K562 (cell line): ENCODE data around the gene DDAH2. TPM values are rescaled to one million over a fixed set of nuclear protein-coding genes. Genes with fewer than 3 reads are reported as not detected.
A peak's percentile ranks its signal among the peaks of the same experiment; 100 is the strongest.

Experiments used
- ELF4 ChIP-seq: fragments of 450-650 bp; formaldehyde crosslinking; IDR thresholded peaks from 2 replicates; pipeline ENCODE4 v1.4.0; 2022; ENCODE audit warnings: missing genetic modification characterization
- ESRRB ChIP-seq: fragments of 250-450 bp; sonication (Bioruptor Pico); IDR thresholded peaks from 2 replicates; pipeline ENCODE4 v1.5.0; 2020; ENCODE audit warnings: mild to moderate bottlenecking, moderate library complexity, borderline replicate concordance
- FOXP4 ChIP-seq: sonication (generic); formaldehyde crosslinking; IDR thresholded peaks from 2 replicates; pipeline ENCODE4 v1.8.0; 2022; ENCODE audit warnings: mild to moderate bottlenecking, missing genetic modification reagents, borderline replicate concordance
- GABPA ChIP-seq: fragments of 200-800 bp; sonication (Bioruptor generic); conservative IDR thresholded peaks from 2 replicates; pipeline ENCODE4 v1.6.1; 2016; ENCODE audit warnings: low read depth, missing genetic modification characterization, missing compliant biosample characterization
- GTF2E2 ChIP-seq: fragments of 200-800 bp; sonication (Bioruptor generic); IDR thresholded peaks from 2 replicates; pipeline ENCODE4 v1.6.1; 2016; ENCODE audit warnings: missing genetic modification characterization, missing compliant biosample characterization
- MAFK ChIP-seq: IDR thresholded peaks from 2 replicates; pipeline ENCODE4 v1.6.1; 2011; ENCODE audit warnings: low read length, improper control_type of control experiment
- NR3C1 ChIP-seq: sonication (generic); formaldehyde crosslinking; IDR thresholded peaks from 2 replicates; pipeline ENCODE4 v1.8.1; 2022; ENCODE audit warnings: missing genetic modification reagents
- TCFL5 ChIP-seq: fragments of 250-450 bp; sonication (Bioruptor Pico); conservative IDR thresholded peaks from 2 replicates; pipeline ENCODE4 v1.6.1; 2021; ENCODE audit warnings: mild to moderate bottlenecking, moderate library complexity, matching md5 sums
- TRIM28 ChIP-seq: fragments of 450-650 bp; IDR thresholded peaks from 2 replicates; pipeline ENCODE4 v1.6.1; 2017
- ZBTB33 ChIP-seq: sonication (generic); formaldehyde crosslinking; IDR thresholded peaks from 2 replicates; pipeline ENCODE4 v1.8.1; 2023; ENCODE audit warnings: mild to moderate bottlenecking, missing genetic modification reagents
- ZFP1 ChIP-seq: fragments of 450-650 bp; formaldehyde crosslinking; IDR thresholded peaks from 2 replicates; pipeline ENCODE4 v1.4.0; 2020; ENCODE audit warnings: mild to moderate bottlenecking, mixed read lengths
- ZNF133 ChIP-seq: fragments of 250-450 bp; sonication (Bioruptor Pico); IDR thresholded peaks from 2 replicates; pipeline ENCODE4 v1.4.0; 2020; ENCODE audit warnings: mild to moderate bottlenecking
- ZNF184 ChIP-seq: sonication (generic); formaldehyde crosslinking; IDR thresholded peaks from 2 replicates; pipeline ENCODE4 v1.5.0; 2020; ENCODE audit warnings: missing genetic modification reagents
- ZNF395 ChIP-seq: fragments of 200-800 bp; sonication (Bioruptor generic); IDR thresholded peaks from 2 replicates; pipeline ENCODE4 v1.6.1; 2017; ENCODE audit warnings: missing genetic modification characterization, missing compliant biosample characterization
- ZNF507 ChIP-seq: conservative IDR thresholded peaks from 2 replicates; pipeline ENCODE4 v1.6.1; 2017; ENCODE audit warnings: missing genetic modification characterization, missing compliant biosample characterization
- polyA plus RNA-seq, 8 experiments: library from polyadenylated mRNA; depleted of rRNA in 4 of 8; stranded (reverse) in 5 of 8; unstranded in 3 of 8; fragments of >200 nt; fragmentation: Nextera tagmentation in 2 of 8; fragmentation: Illumina TruSeq in 1 of 8; extraction: Ambion mirVana in 2 of 8; extraction: Trizol in 1 of 8; gene quantifications; 2 replicates each; pipeline versions ENCODE4 v1.2.1 to v1.2.3, GENCODE V29; 2011 to 2014; ENCODE audit warnings: inconsistent platforms in 1 of 8, missing spikeins in 1 of 8
- total RNA-seq, 7 experiments: library from RNA; depleted of rRNA in 6 of 7; stranded (reverse); fragments of >200 nt in 6 of 7; fragmentation: Illumina TruSeq in 2 of 7; extraction: Trizol in 2 of 7; gene quantifications; 2 replicates each; pipeline versions ENCODE4 v1.2.1 to v1.2.3, GENCODE V29; 2011 to 2021; ENCODE audit warnings: low replicate concordance in 1 of 7
- TF ChIP-seq, protein P1 (sequence below): IDR thresholded peaks from 2 replicates; pipeline ENCODE4 v1.6.1; 2012; ENCODE audit warnings: low read depth, low read length, improper control_type of control experiment, borderline replicate concordance
- TF ChIP-seq, protein P2 (sequence below): IDR thresholded peaks from 2 replicates; pipeline ENCODE4 v1.6.1; 2011; ENCODE audit not compliant: insufficient read length; ENCODE audit errors: extremely low read depth

The DDAH2 gene
- total and polyA plus RNA-seq, 9 of the 15 experiments (the other 6 are each of a cell fraction or from before 2014, with no cell fraction given): 1.8 to 45.4 (median 21.4) TPM

- TF ChIP-seq ZNF395: peak; percentile 89; the same call in 1 of the 2 replicates
- TF ChIP-seq TCFL5: no peak; the same call in 1 of the 2 replicates
- TF ChIP-seq NR3C1 (CRISPR knock-in tag): no peak
- TF ChIP-seq ESRRB (CRISPR knock-in tag): no peak
- peak; percentile 80 for TF ChIP-seq GABPA (tag)
- peak; percentile 92 for TF ChIP-seq FOXP4
- TF ChIP-seq ZNF133: no peak; the same call in 1 of the 2 replicates
- TF ChIP-seq ELF4 (CRISPR knock-in tag): no peak
- no peak for TF ChIP-seq ZNF184
- TF ChIP-seq GTF2E2 (tag): peak; percentile 99
- TF ChIP-seq ZFP1: no peak
- TF ChIP-seq, protein P1, sequence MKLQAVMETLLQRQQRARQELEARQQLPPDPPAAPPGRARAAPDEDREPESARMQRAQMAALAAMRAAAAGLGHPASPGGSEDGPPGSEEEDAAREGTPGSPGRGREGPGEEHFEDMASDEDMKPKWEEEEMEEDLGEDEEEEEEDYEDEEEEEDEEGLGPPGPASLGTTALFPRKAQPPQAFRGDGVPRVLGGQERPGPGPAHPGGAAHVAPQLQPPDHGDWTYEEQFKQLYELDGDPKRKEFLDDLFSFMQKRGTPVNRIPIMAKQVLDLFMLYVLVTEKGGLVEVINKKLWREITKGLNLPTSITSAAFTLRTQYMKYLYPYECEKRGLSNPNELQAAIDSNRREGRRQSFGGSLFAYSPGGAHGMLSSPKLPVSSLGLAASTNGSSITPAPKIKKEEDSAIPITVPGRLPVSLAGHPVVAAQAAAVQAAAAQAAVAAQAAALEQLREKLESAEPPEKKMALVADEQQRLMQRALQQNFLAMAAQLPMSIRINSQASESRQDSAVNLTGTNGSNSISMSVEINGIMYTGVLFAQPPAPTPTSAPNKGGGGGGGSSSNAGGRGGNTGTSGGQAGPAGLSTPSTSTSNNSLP: no peak
- TF ChIP-seq ZNF507: no peak
- TF ChIP-seq, protein P2, sequence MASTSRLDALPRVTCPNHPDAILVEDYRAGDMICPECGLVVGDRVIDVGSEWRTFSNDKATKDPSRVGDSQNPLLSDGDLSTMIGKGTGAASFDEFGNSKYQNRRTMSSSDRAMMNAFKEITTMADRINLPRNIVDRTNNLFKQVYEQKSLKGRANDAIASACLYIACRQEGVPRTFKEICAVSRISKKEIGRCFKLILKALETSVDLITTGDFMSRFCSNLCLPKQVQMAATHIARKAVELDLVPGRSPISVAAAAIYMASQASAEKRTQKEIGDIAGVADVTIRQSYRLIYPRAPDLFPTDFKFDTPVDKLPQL: peak; percentile 45
- TF ChIP-seq ZBTB33 (CRISPR knock-in tag): peak; percentile 79; the same call in 1 of the 2 replicates
- TF ChIP-seq TRIM28: peak; percentile 65; the same call in 1 of the 2 replicates
- TF ChIP-seq MAFK: peak; percentile 40; the same call in 1 of the 2 replicates
Observed at GRCh38 chr6:31702819-31703716, 26.0 kb downstream of the DDAH2 start, which contains the start of gene ABHD16A (continued).
